ENCODE data around the gene FNDC10. TPM values are rescaled to one million over a fixed set of nuclear protein-coding genes. Genes with fewer than 3 reads are reported as not detected.

Gene FNDC10
- total and polyA plus RNA-seq, 9 of the 15 experiments (the other 6 are each of a cell fraction or from before 2014, with no cell fraction given): 0.08 to 6.3 (median 1.6) TPM

GRCh38 chr1:1615256-1616044, 15.5 kb upstream of the FNDC10 start, which contains the start of gene MIB2 (continued):
- TF ChIP-seq ZBTB40 (IDR thresholded peaks at IDR 0.05) (peak; percentile 95), ZBTB40 (CRISPR knock-in tag; IDR thresholded peaks at IDR 0.05) (no peak), STAT6 (CRISPR knock-in tag; IDR thresholded peaks at IDR 0.05) (no peak), ZBTB33 (CRISPR knock-in tag; IDR thresholded peaks at IDR 0.05) (peak; percentile 31), GATA2 (CRISPR knock-in tag; IDR thresholded peaks at IDR 0.05) (no peak), ZKSCAN3 (CRISPR knock-in tag; IDR thresholded peaks at IDR 0.05) (no peak), RFX5 (IDR thresholded peaks at IDR 0.05; ENCODE audit: low read depth, low read length) (peak; percentile 87), MCM7 (IDR thresholded peaks at IDR 0.05) (no peak), ETV6 (IDR thresholded peaks at IDR 0.05; ENCODE audit: borderline replicate concordance in 1 of 2, low read depth in 2 of 2, low read length in 1 of 2) (peak in 1 of 2 experiments; percentile 28; a peak in 1 of 4 replicates), ETV6 (CRISPR knock-in tag; IDR thresholded peaks at IDR 0.05; ENCODE audit: borderline replicate concordance) (no peak), TRIM25 (IDR thresholded peaks at IDR 0.05; ENCODE audit: borderline replicate concordance) (no peak)

Measured in K562 (cell line).